Body of pancreas (tissue), 4 donors: ENCODE measurements around the gene BRAP.
A peak's percentile ranks its signal among the peaks of the same experiment; 100 is the strongest.

Source experiments
- POLR2A ChIP-seq, 3 donors: fragments of 450-650 bp; IDR thresholded peaks; one replicate each; pipeline ENCODE4 v1.6.1; 2016; ENCODE audit warnings: antibody characterized with exemption in 3 of 3, mild to moderate bottlenecking in 2 of 3
- TF ChIP-seq, protein P1 (sequence below), 7 experiments: fragments of 450-650 bp in 4 of 7; fragments of 200-600 bp in 3 of 7; sonication (generic) in 3 of 7; IDR thresholded peaks; one replicate each; pipeline ENCODE4 v1.5.1; 2016 to 2019; ENCODE audit warnings: antibody characterized with exemption in 7 of 7

DNA sequence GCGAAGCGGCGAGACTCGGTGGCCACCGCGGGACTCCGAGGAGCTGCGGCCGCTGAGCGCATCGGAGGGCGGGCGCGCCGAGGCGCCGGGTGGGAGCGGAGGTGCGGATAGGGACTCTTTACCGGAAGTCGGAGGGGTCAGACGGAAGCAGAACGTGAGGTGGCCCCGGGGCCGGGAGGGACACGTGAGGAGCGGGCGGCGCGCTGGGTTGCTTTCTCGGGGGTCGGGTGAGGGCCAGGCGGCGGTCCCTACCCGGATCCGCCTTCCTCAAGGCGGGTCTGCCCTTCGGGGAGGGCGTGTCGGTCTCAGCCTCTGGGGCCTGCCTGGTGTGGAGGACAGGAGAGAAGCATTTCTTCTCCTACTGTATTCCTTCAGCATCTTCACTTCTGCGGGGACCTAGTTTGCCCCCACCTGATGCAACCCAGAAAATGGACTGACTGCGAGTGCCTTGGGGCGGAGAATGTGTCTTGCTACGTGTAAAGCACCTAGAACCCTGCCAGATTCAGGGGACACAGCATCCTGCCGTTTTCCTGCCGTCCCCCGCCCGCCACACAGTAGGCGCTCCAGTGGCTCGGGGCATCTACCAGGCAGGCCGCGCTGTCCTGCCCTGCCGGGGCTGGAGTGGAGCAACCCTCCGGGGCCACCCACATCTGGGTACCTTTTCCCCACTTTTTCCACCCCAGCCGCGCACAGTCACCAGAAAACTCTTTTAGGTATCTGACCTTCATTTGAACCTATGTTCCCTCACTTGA, 86.1 kb downstream of the BRAP start:
- TF ChIP-seq, protein P1, sequence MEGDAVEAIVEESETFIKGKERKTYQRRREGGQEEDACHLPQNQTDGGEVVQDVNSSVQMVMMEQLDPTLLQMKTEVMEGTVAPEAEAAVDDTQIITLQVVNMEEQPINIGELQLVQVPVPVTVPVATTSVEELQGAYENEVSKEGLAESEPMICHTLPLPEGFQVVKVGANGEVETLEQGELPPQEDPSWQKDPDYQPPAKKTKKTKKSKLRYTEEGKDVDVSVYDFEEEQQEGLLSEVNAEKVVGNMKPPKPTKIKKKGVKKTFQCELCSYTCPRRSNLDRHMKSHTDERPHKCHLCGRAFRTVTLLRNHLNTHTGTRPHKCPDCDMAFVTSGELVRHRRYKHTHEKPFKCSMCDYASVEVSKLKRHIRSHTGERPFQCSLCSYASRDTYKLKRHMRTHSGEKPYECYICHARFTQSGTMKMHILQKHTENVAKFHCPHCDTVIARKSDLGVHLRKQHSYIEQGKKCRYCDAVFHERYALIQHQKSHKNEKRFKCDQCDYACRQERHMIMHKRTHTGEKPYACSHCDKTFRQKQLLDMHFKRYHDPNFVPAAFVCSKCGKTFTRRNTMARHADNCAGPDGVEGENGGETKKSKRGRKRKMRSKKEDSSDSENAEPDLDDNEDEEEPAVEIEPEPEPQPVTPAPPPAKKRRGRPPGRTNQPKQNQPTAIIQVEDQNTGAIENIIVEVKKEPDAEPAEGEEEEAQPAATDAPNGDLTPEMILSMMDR (IDR thresholded peaks at IDR 0.05) = no peak
- peak; percentile 66 to 93 (median 92) for TF ChIP-seq POLR2A (IDR thresholded peaks at IDR 0.05)
